Cerebellar nuclear complex (tissue), 1 donor: ENCODE measurements around the gene SORL1.
"Not testable (repeated sequence)": the region's sequence is repeated elsewhere in the genome, so short reads cannot be mapped to it uniquely, and the experiment has no call there.

Experiments used
- DNase-seq, 2 experiments: peaks; one replicate each; lab custom pipeline; 2025; lab: John Stamatoyannopoulos, UW

Gene SORL1

DNA sequence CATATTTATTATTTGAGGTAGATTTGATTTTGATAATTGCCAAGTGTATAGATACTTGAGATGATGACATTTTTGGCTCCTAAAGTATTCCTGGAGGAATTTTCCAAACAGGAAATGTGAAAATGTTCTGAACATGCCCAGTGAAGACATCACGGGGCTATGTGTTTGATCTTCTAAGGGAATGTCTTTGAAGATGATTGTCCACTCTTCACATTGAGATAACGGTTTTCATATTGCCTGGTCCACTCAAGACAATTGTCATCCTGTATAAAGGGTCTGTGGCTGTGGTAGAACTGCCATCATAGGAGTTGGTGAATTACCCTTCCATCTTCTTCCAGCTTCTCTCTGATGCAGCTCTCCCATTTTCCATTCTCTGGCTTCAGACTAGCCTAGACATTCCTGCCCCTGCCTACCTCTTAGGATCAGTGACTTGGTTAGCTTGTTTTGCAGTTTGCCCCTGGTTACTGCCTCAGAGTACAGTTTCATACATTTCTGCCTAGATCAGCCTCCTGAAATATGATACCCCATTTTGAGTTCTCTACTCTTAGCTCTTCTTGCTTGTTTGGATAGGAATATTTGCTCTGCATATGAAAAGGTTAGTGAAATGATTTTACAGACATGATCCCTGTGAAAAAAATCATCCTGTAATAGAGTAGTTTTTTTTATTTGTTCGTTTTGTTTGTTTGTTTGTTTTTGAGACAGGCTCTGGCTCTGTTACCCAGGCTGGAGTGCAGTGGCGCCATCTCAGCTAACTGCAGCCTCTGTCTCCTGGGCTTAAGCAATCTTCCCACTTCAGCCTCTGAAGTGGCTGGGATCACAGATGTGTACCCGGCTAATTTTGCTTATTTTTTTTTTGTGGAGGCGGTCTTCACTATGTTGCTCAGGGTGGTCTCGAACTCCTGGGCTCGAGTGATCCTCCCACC is 112.0 kb downstream of the SORL1 start:
- no peak for DNase-seq

GRCh38 chr11:121564948-121565684 is 113.0 kb downstream of the SORL1 start:
- no peak for DNase-seq

GRCh38 chr11:121566279-121567168 is 114.4 kb downstream of the SORL1 start:
- no peak for DNase-seq

DNA sequence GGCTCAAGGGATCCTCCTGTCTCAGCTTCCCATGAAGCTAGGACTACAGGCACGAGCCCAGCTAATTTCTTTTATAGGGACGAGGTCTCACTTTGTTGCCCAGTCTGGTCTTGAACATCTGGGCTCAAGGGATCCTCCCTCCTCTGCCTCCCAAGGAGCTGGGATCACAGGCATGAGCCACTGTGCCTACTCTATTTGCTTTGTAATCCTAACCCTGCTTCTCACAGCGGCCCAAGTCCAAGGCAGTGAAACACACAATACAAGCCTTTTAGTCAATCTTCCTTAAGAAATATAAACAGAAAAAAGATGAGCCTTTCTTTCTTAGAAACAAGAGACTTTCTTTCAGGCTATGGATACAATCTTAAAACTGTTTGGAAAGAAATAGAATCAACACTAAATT is 115.9 kb downstream of the SORL1 start:
- no peak for DNase-seq

GRCh38 chr11:121569332-121570299 is 117.5 kb downstream of the SORL1 start:
- DNase-seq: not testable (repeated sequence)

- no peak for DNase-seq
These were observed 118.3 kb downstream of the SORL1 start for GRCh38 chr11:121570453-121570852.

DNA sequence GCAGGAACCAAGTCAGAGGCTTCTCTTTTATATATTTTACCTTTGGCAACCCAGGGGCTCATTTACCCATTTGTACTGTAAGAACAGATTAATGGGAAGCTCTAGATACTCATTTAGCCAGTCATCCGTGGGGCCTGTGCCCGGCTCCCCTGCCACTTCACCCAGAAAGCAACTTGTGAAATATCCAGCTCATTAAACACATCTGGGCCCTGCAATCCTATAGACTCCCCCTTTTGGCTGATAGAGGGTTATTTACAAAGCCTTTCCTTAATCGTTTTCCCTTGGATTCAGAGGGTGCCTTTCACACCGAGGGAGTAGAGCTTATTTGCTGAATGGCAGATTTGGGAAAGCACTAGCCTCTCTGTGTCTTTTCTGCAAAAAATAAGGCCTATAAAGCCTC is 119.4 kb downstream of the SORL1 start:
- DNase-seq: no peak

GRCh38 chr11:121572571-121573059 is 120.5 kb downstream of the SORL1 start:
- no peak for DNase-seq

DNA sequence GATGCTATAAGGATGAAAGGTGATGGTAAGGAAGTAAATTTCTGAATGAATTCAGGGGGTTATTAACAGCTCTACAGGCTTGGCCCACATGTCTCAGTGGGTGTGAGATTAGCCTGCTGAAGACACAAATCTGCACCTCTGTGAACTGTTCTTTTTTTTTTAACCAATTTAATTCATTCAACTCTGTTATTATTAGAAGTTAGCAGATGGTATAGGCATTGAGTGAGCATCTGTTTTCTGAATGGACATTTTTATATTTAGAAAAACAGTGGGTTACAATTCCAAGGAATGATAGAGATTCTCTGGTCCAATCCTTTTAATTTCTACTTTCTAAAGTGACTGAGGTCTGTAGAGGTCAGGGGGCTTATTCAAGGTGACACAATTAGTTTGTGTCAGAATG is 122.7 kb downstream of the SORL1 start:
- no peak for DNase-seq

- DNase-seq: peak in 1 of 2 experiments; percentile 18
These were observed 123.3 kb downstream of the SORL1 start for GRCh38 chr11:121575250-121575962.

- no peak for DNase-seq
These were observed 123.8 kb downstream of the SORL1 start for GRCh38 chr11:121575963-121576290.

DNA sequence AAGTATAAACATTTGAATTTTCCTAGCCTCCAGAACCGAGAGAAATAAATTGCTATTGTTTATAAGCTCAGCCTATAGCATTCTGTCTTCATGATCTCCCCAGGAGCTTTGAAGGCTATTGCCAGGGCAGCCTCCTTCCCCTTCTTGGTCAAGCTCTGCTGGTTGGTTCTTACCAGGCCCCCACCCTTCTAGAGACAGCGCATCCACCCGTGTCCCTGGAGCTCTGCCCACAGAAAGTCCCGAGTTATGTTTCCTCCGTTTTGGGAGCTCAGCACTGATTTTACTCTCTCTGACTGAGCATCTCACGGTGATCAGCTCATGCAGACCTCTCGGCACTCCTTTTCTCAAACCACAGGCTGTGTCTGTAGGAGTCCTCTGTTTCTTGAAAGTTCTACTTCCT is 124.4 kb downstream of the SORL1 start:
- DNase-seq: no peak

DNA sequence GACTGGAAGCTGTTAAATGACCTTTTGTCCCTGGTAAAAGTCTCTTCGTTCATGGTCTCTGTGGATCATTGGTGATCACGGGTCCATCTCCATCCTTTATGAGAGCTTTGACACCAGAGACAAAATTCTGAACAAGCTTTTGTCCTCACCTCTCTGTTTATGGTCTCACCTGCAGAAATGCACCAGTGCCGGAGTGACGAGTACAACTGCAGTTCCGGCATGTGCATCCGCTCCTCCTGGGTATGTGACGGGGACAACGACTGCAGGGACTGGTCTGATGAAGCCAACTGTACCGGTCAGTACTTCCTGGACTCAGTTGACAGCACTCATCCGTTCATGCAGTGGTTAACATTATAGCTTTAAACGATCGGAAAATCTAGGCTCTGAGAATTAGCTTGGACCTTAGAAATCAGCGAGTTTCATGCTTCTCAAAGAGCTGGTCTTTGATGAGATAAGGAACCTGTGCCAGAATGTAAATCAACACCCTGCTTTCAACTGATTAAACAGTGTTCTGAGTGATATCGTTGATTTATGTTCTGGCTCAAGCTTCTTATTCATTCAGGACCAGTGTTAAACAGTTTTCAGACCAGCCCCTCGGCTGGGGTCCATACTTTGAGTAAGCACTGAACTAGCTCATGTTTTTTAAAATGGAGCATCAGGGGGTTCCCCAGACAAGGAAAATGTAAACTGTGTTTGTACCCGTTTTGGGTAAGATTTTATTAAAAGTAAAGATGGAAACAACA is 125.2 kb downstream of the SORL1 start:
- no peak for DNase-seq

GRCh38 chr11:121578251-121578976 is 126.3 kb downstream of the SORL1 start:
- DNase-seq: no peak

DNA sequence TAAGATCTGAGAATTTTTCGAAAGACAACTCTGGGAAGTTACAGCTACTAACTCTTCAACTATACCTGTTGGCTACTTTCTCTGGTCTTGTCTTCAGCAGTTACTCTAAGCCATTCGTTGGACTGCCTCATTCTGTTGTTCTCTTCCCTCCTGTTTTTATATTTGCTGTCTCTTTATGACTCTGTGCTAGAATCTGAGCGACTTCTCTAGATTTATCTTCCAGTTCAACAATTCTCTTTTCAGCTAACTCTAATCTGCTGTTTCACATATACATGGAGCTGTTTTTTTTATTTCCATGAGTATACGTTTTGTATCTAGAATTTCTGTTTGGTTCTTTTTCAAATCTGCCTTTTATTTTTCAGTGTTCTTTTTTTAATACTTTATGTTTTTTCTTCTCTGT is 128.0 kb downstream of the SORL1 start:
- DNase-seq: no peak

GRCh38 chr11:121581607-121582006 is 129.5 kb downstream of the SORL1 start:
- DNase-seq: no peak

DNA sequence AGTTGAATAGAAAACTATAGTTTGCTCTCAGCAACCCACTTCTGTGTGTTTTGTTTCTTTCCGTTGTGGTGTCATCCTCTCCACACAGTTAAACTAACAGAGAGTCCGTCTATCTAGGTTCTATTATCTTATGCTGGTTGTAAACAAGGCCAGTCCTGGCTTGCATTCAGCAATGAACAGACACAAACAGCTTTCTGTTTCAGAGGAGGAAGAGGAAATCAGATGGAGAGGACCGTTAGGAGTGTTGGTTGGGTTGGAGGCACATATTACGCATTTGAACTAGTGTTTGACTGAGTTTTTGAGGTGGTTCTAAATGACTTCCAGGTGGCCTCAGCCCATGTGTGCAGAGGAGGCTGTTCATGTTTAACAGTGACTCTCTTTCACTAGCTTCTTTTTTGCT is 130.2 kb downstream of the SORL1 start:
- DNase-seq: no peak

- no peak for DNase-seq
These were observed 131.7 kb downstream of the SORL1 start for GRCh38 chr11:121583825-121584224.

DNA sequence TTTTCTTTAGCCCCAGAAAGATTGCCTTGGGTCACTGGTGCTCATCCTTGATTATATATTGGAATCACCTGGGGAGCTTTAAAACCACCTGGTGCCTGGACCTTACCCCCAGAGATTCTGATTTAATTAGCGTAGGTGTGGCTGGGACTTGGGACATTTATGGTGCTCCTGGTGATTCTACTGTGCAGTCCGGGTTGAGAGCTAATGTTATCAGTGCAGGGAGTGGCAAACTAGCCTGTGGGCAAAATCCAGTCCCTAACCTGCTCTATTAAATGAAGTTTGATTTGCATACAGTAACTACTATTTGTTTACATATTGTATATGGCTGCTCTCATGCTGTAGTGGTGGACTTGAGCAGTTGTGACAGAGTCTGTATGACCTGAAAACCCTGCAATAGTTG is 134.6 kb downstream of the SORL1 start:
- DNase-seq: no peak
